Fibroblast of pulmonary artery (primary cell): ENCODE results near the gene STAT3.
A peak's percentile ranks its signal among the peaks of the same experiment; 100 is the strongest.
"Not testable (repeated sequence)": the region's sequence is repeated elsewhere in the genome, so short reads cannot be mapped to it uniquely, and the experiment has no call there.

Experiments
- DNase-seq: peaks from one replicate; pipeline ENCODE4 v3.0.0-alpha.2; 2010; ENCODE audit warnings: low read depth
- H3K4me3 ChIP-seq: replicated peaks from 2 replicates; pipeline ENCODE4 v1.5.1; 2011; ENCODE audit warnings: low read depth, mild to moderate bottlenecking, control low read depth, low read length, moderate library complexity
- TF ChIP-seq, protein P1 (sequence below): IDR thresholded peaks from 2 replicates; pipeline ENCODE4 v1.5.1; 2011; ENCODE audit warnings: mild to moderate bottlenecking, control low read depth, low read length, inconsistent platforms; ENCODE audit errors: missing control alignments

The STAT3 gene

DNA sequence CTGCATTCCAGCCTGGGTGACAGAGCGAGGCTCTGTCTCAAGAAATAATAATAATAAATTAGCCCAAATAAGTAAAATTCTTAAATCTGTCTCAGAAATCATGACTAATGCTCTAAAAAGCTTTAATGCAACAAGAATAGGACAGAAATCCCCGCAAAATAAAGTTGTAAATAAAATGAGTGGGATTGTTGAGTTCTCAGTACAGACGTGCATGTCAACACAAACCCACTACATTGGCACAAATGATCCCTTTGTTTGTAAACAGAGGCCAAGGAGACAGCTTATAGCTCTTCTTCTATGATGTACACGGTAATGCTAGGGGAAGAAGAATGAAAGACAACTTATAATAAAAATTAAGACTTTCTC, 118.1 kb downstream of the STAT3 start:
- TF ChIP-seq, protein P1, sequence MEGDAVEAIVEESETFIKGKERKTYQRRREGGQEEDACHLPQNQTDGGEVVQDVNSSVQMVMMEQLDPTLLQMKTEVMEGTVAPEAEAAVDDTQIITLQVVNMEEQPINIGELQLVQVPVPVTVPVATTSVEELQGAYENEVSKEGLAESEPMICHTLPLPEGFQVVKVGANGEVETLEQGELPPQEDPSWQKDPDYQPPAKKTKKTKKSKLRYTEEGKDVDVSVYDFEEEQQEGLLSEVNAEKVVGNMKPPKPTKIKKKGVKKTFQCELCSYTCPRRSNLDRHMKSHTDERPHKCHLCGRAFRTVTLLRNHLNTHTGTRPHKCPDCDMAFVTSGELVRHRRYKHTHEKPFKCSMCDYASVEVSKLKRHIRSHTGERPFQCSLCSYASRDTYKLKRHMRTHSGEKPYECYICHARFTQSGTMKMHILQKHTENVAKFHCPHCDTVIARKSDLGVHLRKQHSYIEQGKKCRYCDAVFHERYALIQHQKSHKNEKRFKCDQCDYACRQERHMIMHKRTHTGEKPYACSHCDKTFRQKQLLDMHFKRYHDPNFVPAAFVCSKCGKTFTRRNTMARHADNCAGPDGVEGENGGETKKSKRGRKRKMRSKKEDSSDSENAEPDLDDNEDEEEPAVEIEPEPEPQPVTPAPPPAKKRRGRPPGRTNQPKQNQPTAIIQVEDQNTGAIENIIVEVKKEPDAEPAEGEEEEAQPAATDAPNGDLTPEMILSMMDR, result no peak
- no peak overlapping the region for H3K4me3 ChIP-seq

GRCh38 chr17:42268236-42268635, 120.0 kb downstream of the STAT3 start:
- DNase-seq, result no peak
- H3K4me3 ChIP-seq, result no peak overlapping the region
- TF ChIP-seq, protein P1, result no peak

More for the DNA sequence above, 118.1 kb downstream of the STAT3 start:
- no peak for DNase-seq

GRCh38 chr17:42266918-42267766, 121.1 kb downstream of the STAT3 start:
- TF ChIP-seq, protein P1, result no peak
- peak; percentile 98 for DNase-seq
- no peak overlapping the region for H3K4me3 ChIP-seq

DNA sequence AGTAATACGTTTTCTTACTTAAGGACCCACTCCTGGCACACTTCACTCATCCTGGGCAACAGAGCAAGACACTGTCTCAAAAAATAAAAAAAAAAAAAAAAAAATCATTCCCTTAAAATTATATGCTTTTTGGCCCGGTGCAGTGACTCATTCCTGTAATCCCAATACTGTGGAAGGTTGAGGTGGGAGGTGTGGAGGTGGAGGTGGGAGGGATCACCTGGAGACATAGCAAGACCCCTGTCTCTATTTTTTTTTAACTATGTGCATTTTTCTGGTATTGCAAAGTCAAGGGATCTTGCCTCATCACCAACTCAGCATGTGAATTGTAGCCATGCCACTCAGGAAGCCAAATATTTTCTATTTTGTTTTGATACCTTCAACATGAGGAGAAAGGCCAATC, 121.8 kb downstream of the STAT3 start:
- no peak for DNase-seq
- TF ChIP-seq, protein P1, result no peak
- no peak overlapping the region for H3K4me3 ChIP-seq

GRCh38 chr17:42264366-42264765, 123.9 kb downstream of the STAT3 start:
- H3K4me3 ChIP-seq, DNase-seq: not testable (repeated sequence)
